Testis (tissue), 2 donors: ENCODE results near the gene MOK.

Experiments
- CTCF ChIP-seq, 3 experiments: fragments of 450-650 bp in 2 of 3; fragments of 200-600 bp in 1 of 3; sonication (generic) in 1 of 3; IDR thresholded peaks; one replicate each; pipeline ENCODE4 v1.5.1; 2016 to 2019; ENCODE audit warnings: antibody characterized with exemption in 3 of 3, mild to moderate bottlenecking in 2 of 3, moderate library complexity in 1 of 3
- POLR2A ChIP-seq: fragments of 450-650 bp; IDR thresholded peaks from one replicate; pipeline ENCODE4 v1.6.1; 2017; ENCODE audit warnings: antibody characterized with exemption, mild to moderate bottlenecking, moderate library complexity

DNA sequence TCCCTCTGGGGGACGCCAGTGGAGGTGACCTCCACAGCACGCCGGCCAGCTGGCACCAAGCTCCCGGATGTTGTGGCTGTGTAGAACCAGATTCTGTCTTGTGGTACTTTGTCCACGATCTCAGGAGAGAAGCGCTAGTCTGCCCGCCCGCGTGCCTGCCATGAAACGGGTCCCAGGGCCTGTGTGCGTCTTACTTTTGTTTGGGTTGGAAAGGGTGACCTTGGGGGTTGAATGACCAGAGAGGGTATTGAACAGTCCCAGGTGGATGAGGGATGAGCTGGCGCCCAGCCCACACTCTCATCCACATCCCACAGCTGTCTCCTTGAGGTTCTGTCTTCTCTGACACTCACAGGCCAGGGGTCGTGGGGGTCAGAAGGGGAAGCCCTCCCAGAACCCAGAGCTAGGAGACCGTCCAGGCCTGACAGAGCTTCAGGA is 87.0 kb downstream of the MOK start:
- TF ChIP-seq CTCF (IDR thresholded peaks at IDR 0.05) (no peak), POLR2A (no peak)
